Measurements from ENCODE around the gene SPTY2D1.

Gene SPTY2D1

DNA sequence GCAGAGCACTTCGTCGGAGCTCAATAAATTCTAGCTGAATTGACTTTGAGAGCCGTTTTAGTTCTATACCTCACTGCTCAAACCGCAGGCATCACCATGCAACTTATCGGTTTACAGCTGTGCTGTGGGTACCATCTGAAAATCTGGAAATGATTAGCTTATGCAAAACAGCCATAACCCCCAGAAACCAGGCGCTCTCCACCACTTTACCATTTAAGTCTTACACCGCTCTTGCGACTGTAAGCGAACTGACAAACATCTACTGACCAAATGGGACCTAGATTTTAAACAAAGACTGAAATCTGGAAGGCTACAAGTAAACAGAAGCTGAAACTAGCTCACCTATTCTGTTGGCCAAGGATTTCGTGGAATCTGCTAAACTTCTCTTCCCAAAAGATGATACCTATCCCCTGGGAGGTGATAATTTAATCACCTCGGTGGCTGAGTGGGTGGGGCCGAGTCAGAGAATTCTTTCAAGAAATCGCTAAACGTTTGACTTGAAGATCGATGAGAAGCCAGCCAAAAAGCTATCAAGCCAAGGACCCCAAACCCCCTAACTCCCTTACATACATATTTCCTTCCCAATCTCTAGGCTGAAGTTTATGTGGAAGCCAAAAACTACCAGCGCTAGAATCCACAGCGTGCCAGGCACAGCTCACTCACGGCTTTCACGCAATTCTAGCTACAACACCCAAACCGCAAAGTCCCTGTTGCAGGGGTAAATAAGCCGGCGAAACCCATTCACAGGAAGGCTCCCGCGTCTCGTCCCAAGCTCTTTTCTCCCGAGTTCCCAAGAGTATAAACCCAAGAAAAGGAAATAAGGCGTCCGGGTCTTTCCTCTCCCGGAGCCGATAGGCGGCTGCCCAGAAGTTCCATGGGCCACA lies 644 bp downstream of the SPTY2D1 start:
- peak overlapping the region; percentile 76 for H3K27ac ChIP-seq
- TF ChIP-seq, protein P1, sequence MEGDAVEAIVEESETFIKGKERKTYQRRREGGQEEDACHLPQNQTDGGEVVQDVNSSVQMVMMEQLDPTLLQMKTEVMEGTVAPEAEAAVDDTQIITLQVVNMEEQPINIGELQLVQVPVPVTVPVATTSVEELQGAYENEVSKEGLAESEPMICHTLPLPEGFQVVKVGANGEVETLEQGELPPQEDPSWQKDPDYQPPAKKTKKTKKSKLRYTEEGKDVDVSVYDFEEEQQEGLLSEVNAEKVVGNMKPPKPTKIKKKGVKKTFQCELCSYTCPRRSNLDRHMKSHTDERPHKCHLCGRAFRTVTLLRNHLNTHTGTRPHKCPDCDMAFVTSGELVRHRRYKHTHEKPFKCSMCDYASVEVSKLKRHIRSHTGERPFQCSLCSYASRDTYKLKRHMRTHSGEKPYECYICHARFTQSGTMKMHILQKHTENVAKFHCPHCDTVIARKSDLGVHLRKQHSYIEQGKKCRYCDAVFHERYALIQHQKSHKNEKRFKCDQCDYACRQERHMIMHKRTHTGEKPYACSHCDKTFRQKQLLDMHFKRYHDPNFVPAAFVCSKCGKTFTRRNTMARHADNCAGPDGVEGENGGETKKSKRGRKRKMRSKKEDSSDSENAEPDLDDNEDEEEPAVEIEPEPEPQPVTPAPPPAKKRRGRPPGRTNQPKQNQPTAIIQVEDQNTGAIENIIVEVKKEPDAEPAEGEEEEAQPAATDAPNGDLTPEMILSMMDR (IDR thresholded peaks at IDR 0.05), result no peak
- no peak for TF ChIP-seq ZFX (IDR thresholded peaks at IDR 0.05; ENCODE audit: borderline replicate concordance)

DNA sequence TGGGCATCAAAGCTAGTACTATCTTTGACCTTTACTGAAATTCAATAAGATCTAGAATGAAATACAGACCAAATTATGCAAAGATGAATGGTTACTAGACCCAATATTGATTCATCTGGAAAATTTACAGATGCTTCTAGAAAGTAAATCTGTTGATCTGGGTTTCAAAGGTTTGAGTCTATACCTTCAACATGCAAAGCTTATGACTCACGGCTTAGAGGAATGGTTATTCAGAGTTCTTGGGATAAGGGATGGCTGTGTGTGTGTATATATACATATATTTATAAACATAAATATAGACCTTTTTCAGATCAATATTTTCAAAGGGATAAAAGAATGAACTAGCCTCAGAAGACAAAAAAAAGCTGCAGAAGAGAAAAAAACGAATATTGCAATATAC lies 1.3 kb downstream of the SPTY2D1 start:
- no peak overlapping the region for H3K27ac ChIP-seq
- TF ChIP-seq, protein P1 (IDR thresholded peaks at IDR 0.05), result no peak
- no peak for TF ChIP-seq ZFX (IDR thresholded peaks at IDR 0.05; ENCODE audit: borderline replicate concordance)

DNA sequence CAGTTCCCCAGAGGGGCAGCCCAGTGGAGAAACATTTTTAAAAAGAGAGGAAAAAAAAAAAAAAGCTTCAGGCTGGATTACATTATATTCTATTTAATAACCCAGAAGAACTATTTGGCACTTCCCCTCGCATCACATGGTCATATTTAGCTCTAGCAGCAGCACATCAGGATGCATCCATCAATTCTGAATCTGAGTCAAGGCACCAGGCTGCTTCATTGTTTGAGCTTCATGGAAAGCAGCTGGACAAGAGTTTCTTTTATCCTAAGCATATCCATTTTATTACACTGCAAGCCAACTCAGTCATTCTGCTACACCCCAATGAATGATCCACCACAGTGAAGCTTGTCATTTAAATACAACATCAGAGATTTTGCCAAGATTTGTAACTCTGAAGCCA lies 10.0 kb downstream of the SPTY2D1 start:
- no peak for TF ChIP-seq ZFX (IDR thresholded peaks at IDR 0.05; ENCODE audit: borderline replicate concordance)
- H3K27ac ChIP-seq, result no peak overlapping the region

DNA sequence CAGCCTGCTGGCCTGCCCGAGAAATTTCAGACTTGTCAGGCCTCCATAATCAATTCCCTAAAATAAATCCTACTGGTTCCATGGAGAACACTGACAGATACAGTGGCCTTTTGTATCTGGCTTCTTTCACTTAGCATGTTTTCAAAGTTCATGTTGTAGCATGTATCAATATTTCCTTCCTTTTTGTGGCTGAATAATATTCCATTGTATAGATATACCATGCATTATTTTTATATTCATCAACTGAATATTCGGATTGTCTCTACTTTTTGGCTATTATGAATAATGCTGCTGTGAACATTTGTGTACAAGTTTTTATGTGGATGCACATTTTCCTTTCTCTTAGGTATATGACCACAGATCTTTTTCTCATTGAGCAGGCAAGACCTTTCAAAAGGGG lies 10.4 kb downstream of the SPTY2D1 start:
- H3K27ac ChIP-seq, result no peak overlapping the region
- TF ChIP-seq ZFX (IDR thresholded peaks at IDR 0.05; ENCODE audit: borderline replicate concordance), result no peak
- TF ChIP-seq, protein P1 (IDR thresholded peaks at IDR 0.05), result no peak

DNA sequence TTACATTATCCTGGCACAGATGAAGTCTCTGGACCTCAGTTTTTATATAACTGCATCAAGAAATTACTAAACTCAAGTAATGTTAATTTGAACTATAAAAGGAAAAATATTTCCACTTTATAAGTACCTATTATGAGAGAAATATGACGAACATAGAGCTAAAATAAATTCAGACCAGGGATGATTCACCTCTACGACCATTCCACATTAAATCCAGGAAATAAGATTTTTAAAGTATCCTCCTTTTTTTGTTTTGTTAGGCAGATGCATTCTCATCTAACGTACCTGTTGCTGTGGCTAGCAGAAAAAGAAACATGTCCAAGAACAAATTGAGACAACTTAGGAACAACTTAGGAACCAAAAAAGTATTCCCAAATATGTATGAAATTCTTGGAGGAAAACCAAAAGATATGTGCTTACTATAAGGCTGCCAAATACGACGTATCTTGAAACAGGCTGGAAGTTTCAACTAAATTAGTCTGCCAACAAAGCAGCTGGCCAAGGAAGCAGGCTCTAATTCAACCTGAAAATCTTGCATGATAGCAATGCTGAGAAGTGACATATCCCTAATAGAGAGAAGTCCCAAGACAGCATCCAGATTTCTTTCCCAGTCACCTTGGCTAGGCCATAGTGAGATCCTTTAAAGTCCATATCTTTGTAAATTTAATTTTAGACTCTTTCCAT lies 15.7 kb downstream of the SPTY2D1 start:
- TF ChIP-seq, protein P1 (IDR thresholded peaks at IDR 0.05), result no peak
- TF ChIP-seq ZFX (IDR thresholded peaks at IDR 0.05; ENCODE audit: borderline replicate concordance), result no peak
- H3K27ac ChIP-seq, result no peak overlapping the region

DNA sequence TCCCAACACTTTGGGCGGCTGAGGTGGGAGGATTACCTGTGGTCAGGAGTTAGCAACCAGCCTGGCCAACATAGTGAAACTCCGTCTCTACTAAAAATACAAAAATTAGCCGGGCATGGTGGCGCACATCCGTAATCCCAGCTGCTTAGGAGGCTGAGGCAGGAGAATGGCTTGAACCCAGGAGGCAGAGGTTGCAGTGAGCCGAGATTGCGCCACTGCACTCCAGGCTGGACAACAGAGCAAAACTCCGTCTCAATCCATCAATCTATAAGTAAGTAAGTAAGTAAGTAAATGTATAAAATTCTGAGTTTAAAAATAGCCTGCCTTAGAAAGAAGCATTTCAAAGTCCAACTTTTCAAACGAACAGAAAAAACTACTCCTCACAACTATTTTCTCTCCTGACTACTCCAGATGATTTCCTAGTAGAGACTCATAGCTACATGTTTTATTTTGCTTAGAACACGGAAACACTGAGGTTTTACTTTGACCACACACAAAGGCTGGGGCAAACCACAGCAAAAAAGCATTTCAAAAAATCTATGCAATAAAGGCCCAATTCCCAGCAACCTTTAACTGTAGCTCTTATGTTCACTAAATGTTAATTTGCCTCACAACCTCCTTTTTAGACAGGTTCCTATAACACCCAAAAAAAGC lies 16.3 kb downstream of the SPTY2D1 start:
- H3K27ac ChIP-seq, result no peak overlapping the region

More for the DNA sequence above, 16.3 kb downstream of the SPTY2D1 start:
- TF ChIP-seq, protein P1 (IDR thresholded peaks at IDR 0.05), result no peak

Data from 22Rv1 (cell line).